GM12878 (cell line): ENCODE results near the gene CMTM5. TPM values are rescaled to one million over a fixed set of nuclear protein-coding genes. Genes with fewer than 3 reads are reported as not detected.
A peak's percentile ranks its signal among the peaks of the same experiment; 100 is the strongest.
"Not testable (repeated sequence)": the region's sequence is repeated elsewhere in the genome, so short reads cannot be mapped to it uniquely, and the experiment has no call there.

Experiments
- ATAC-seq: fragments of 200-7000 bp; cut with Tn5 transposase; 3 replicates; pipeline ENCODE4 v1.9.1; 2020; ENCODE audit warnings: mild to moderate bottlenecking, moderate library complexity
- BruUV-seq: library from RNA; stranded (reverse); fragments of 400-500 nt; replicated peaks from 2 replicates; lab custom pipeline; 2021; lab: Mats Ljungman, UMichigan
- CTCF ChIA-PET: fragments of 300-600 bp; sonication (Branson Sonifier 250); formaldehyde crosslinking; extraction: SDS; loops from one replicate; lab custom pipeline; 2021; ENCODE audit warnings: inconsistent platforms; lab: Yijun Ruan, JAX
- POLR2A ChIA-PET: fragments of 350-600 bp; formaldehyde crosslinking; extraction: SDS; loops from one replicate; lab custom pipeline; 2021; ENCODE audit warnings: inconsistent platforms; lab: Charles Lee
- RAD21 ChIA-PET: fragments of 300-600 bp; sonication (Branson Sonifier 250); formaldehyde crosslinking; loops from one replicate; lab custom pipeline; 2023; ENCODE audit warnings: antibody characterized with exemption; ENCODE audit not compliant: unreplicated experiment; lab: Charles Lee
- SMC1A ChIA-PET: fragments of 300-600 bp; sonication (Branson Sonifier 250); formaldehyde crosslinking; loops from one replicate; lab custom pipeline; 2023; ENCODE audit not compliant: unreplicated experiment, uncharacterized antibody; lab: Charles Lee
- DNase-seq: peaks from one replicate; pipeline ENCODE4 v3.0.0-alpha.2; 2011; ENCODE audit warnings: low read depth, low spot score
- FAIRE-seq: peaks from 3 replicates; lab custom pipeline; 2011; peaks lifted over from hg19 to GRCh38; lab: Jason Lieb, UNC
- H2AFZ ChIP-seq: 2 replicates; pipeline ENCODE4 v1.6.0; 2011; ENCODE audit warnings: low read depth, low read length, control low read depth; ENCODE audit not compliant: control insufficient read depth
- H3K27ac ChIP-seq: 2 replicates; pipeline ENCODE4 v1.5.1; 2011; ENCODE audit warnings: control low read depth; ENCODE audit not compliant: control insufficient read depth, insufficient read depth
- H3K27me3 ChIP-seq, 2 experiments: replicated peaks in 1 of 2; 2 replicates each; pipeline versions ENCODE4 v1.6.0 to v1.6.1; 2011; ENCODE audit warnings: low read length in 1 of 2; ENCODE audit not compliant: control insufficient read depth in 2 of 2, insufficient read depth in 2 of 2
- H3K36me3 ChIP-seq, 2 experiments: 2 replicates each; pipeline ENCODE4 v1.5.1; 2011; ENCODE audit warnings: low read length in 1 of 2; ENCODE audit not compliant: control insufficient read depth in 2 of 2, insufficient read depth in 2 of 2
- H3K4me1 ChIP-seq: 2 replicates; pipeline ENCODE4 v1.6.1; 2011; ENCODE audit warnings: mild to moderate bottlenecking, low read length, moderate library complexity, mixed read lengths; ENCODE audit not compliant: control insufficient read depth, insufficient read depth
- H3K4me2 ChIP-seq: 2 replicates; pipeline ENCODE4 v1.6.0; 2011; ENCODE audit warnings: control low read depth; ENCODE audit not compliant: control insufficient read depth, insufficient read depth
- H3K4me3 ChIP-seq: fragments of 200-600 bp; sonication (generic); 2 replicates; pipeline ENCODE4 v1.5.1; 2016
- H3K79me2 ChIP-seq: 2 replicates; pipeline ENCODE4 v1.6.0; 2011; ENCODE audit warnings: low read length; ENCODE audit not compliant: control insufficient read depth, insufficient read depth
- H3K9ac ChIP-seq: 2 replicates; pipeline ENCODE4 v1.8.0; 2011; ENCODE audit warnings: low read length, control low read depth, mixed read lengths; ENCODE audit not compliant: control insufficient read depth, insufficient read depth
- H3K9me3 ChIP-seq: replicated peaks from 3 replicates; pipeline ENCODE4 v1.5.1; 2011; ENCODE audit warnings: mild to moderate bottlenecking, low read length; ENCODE audit not compliant: control insufficient read depth, insufficient read depth
- H4K20me1 ChIP-seq: 2 replicates; pipeline ENCODE4 v1.6.0; 2011; ENCODE audit not compliant: control insufficient read depth, insufficient read depth
- SP1 ChIP-seq: IDR thresholded peaks from one replicate; pipeline ENCODE4 v1.6.1; 2011; ENCODE audit warnings: low read depth, low read length
- ZNF274 ChIP-seq: IDR thresholded peaks from one replicate; pipeline ENCODE4 v1.8.0; 2011; ENCODE audit not compliant: insufficient read length, insufficient read depth
- WGBS: methylation state at CpG from one replicate; pipeline ENCODE4 v1.1.6; 2016; ENCODE audit warnings: low lambda C conversion rate; ENCODE audit not compliant: insufficient replicate concordance, insufficient coverage; ENCODE audit errors: missing lambda C conversion rate; 5-methylcytosine and 5-hydroxymethylcytosine counted together
- in situ Hi-C: fragments of 300-500 bp; cut with MboI; formaldehyde crosslinking; loops from 9 replicates; pipeline ENCODE4 v1.14.3; 2018; ENCODE audit warnings: mixed read lengths
- intact Hi-C: fragments of 100-400 bp; cut with micrococcal nuclease; formaldehyde crosslinking; loops from one replicate; pipeline ENCODE4 v1.14.2; 2022; ENCODE audit not compliant: unreplicated experiment
- microRNA counts: library from miRNA; unstranded; fragments of <30 nt; microRNA quantifications from one replicate; lab custom pipeline; 2016
- microRNA-seq: library from miRNA; unstranded; fragments of <30 nt; microRNA quantifications from one replicate; pipeline ENCODE4, GENCODE V29; 2018
- polyA plus RNA-seq, 11 experiments: library from polyadenylated mRNA; depleted of rRNA in 4 of 11; unstranded in 6 of 11; stranded (reverse) in 5 of 11; fragments of >200 nt; fragmentation: Nextera tagmentation in 4 of 11; fragmentation: Illumina TruSeq in 1 of 11; extraction: Ambion mirVana in 4 of 11; extraction: Trizol in 1 of 11; gene quantifications; 1 replicate in 1 of 11; 2 replicates in 10 of 11; pipeline versions ENCODE4 v1.2.1 to v1.2.3, GENCODE V29; 2011 to 2016; ENCODE audit warnings: inconsistent platforms in 2 of 11, missing spikeins in 2 of 11, low read depth in 1 of 11
- small RNA-seq: library from RNA; depleted of rRNA; stranded (forward); fragments of <200 nt; gene quantifications from one replicate; pipeline ENCODE3, GENCODE V24; 2014
- total RNA-seq, 4 experiments: library from RNA; depleted of rRNA in 3 of 4; stranded (reverse); fragments of >200 nt in 3 of 4; fragmentation: Illumina TruSeq in 1 of 4; extraction: Trizol in 1 of 4; gene quantifications; 2 replicates each; pipeline versions ENCODE4 v1.2.1 to v1.2.3, GENCODE V29; 2013 to 2021
- TF ChIP-seq, protein P1 (sequence below): fragments of 450-650 bp; IDR thresholded peaks from 2 replicates; pipeline ENCODE4 v1.6.1; 2016; ENCODE audit warnings: mild to moderate bottlenecking

The CMTM5 gene
- total and polyA plus RNA-seq, 10 of the 15 experiments (the other 5 are each of a cell fraction or from before 2014, with no cell fraction given) = not detected

GRCh38 chr14:23425798-23426197 lies 49.0 kb downstream of the CMTM5 start:
- in situ Hi-C loops, H3K27me3 ChIP-seq, H3K79me2 ChIP-seq, DNase-seq, H4K20me1 ChIP-seq, FAIRE-seq, H3K4me3 ChIP-seq, H3K9me3 ChIP-seq, H3K36me3 ChIP-seq, SMC1A ChIA-PET, CTCF ChIA-PET, BruUV-seq, RAD21 ChIA-PET, H3K27ac ChIP-seq, POLR2A ChIA-PET, intact Hi-C loops, H3K9ac ChIP-seq, H2AFZ ChIP-seq, H3K4me2 ChIP-seq, H3K4me1 ChIP-seq: not testable (repeated sequence)
- TF ChIP-seq, protein P1, sequence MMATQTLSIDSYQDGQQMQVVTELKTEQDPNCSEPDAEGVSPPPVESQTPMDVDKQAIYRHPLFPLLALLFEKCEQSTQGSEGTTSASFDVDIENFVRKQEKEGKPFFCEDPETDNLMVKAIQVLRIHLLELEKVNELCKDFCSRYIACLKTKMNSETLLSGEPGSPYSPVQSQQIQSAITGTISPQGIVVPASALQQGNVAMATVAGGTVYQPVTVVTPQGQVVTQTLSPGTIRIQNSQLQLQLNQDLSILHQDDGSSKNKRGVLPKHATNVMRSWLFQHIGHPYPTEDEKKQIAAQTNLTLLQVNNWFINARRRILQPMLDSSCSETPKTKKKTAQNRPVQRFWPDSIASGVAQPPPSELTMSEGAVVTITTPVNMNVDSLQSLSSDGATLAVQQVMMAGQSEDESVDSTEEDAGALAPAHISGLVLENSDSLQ = 0 out of 2 replicates have a peak, but pooled peaks have one; percentile 36
- 10% methylated on average over 6 of the region's 6 CpGs for WGBS
- ATAC-seq = peak; percentile 51

- no TSS peak for BruUV-seq
- DNase-seq (no peak), ATAC-seq (no peak), FAIRE-seq (no peak)
- Histone ChIP-seq H2AFZ (no peak overlapping the region), H3K4me2 (no peak overlapping the region), H3K36me3 (no peaks in the 10 kb centered on the region; a peak in 1 of 4 replicates), H3K79me2 (no peaks in the 10 kb centered on the region), H3K9me3 (no peaks in the 10 kb centered on the region), H3K4me1 (no peaks in the 10 kb centered on the region), H3K27me3 (no peaks in the 10 kb centered on the region; a peak in 2 of 4 replicates), H3K4me3 (no peak overlapping the region), H4K20me1 (no peaks in the 10 kb centered on the region), H3K9ac (no peak overlapping the region), H3K27ac (no peak overlapping the region)
- WGBS = 38% methylated on average over 13 of the region's 13 CpGs
- intact Hi-C loops (no loop called here), in situ Hi-C loops (no loop called here)
- ChIA-PET SMC1A (no interaction called here), RAD21 (no interaction called here), CTCF (no interaction called here), POLR2A (no interaction called here)
- no peak for TF ChIP-seq SP1
- no peak for TF ChIP-seq ZNF274
Measured at GRCh38 chr14:23428686-23429495, 52.0 kb downstream of the CMTM5 start.

MicroRNAs within 50 kb of the gene (microRNA counts, 767-probe panel; counts per million panel counts)
- microRNA hsa-miR-208a (lab: Ali Mortazavi, UCI) = 1,585 counts per million, percentile 60 among the panel's probes with 10 or more counts
- 1,705 counts per million, percentile 66 among the panel's probes with 10 or more counts for microRNA hsa-miR-208b (lab: Ali Mortazavi, UCI)

Small RNA genes within 50 kb of the gene (microRNA-seq; reads per million reads assigned to microRNA genes)
- not detected for gene MIR208A
- gene MIR208B = not detected

Small RNA genes within 50 kb of the gene (small RNA-seq; reads per million reads assigned to genes)
- gene MIR208A (not detected), gene MIR208B (0.74 reads per million, percentile 21 among the genes with 10 or more reads in this experiment)

Other genes with a start within 250 kb of the CMTM5 start
Only the 7 nearest of the 16 such genes appear.
- 5.8 and 6.3 TPM in 2 replicates for gene BCL2L2, start 70.2 kb upstream of the CMTM5 start, total RNA-seq (2014; rRNA removed)
- gene BCL2L2, start 70.2 kb upstream of the CMTM5 start, total RNA-seq (2014; rRNA removed; fragmentation: Illumina TruSeq; extraction: Trizol) = 7.9 and 8.3 TPM in 2 replicates
- gene BCL2L2, start 70.2 kb upstream of the CMTM5 start, total RNA-seq (2021) = 9.7 and 12.5 TPM in 2 replicates
- 14.7 and 15.4 TPM in 2 replicates for gene BCL2L2, start 70.2 kb upstream of the CMTM5 start, polyA plus RNA-seq (2011; rRNA removed)
- 9.6 and 10.1 TPM in 2 replicates for gene BCL2L2, start 70.2 kb upstream of the CMTM5 start, polyA plus RNA-seq (2014; fragmentation: Illumina TruSeq; extraction: Trizol)
- gene BCL2L2, start 70.2 kb upstream of the CMTM5 start, polyA plus RNA-seq (2014; fragmentation: Nextera tagmentation; extraction: Ambion mirVana) = 1 to 10 TPM; 1.4 to 3.1 TPM
- 13.3 and 14.0 TPM in 2 replicates for gene BCL2L2, start 70.2 kb upstream of the CMTM5 start, polyA plus RNA-seq (2014; rRNA removed)
- 1 to 10 TPM; 1.5 to 2.2 TPM for gene BCL2L2, start 70.2 kb upstream of the CMTM5 start, polyA plus RNA-seq (2016; fragmentation: Nextera tagmentation; extraction: Ambion mirVana)
- gene PABPN1, start 55.6 kb upstream of the CMTM5 start, total RNA-seq (2014; rRNA removed) = 83.4 and 90.6 TPM in 2 replicates
- gene PABPN1, start 55.6 kb upstream of the CMTM5 start, total RNA-seq (2014; rRNA removed; fragmentation: Illumina TruSeq; extraction: Trizol) = 106 TPM in 2 replicates
- 189 and 206 TPM in 2 replicates for gene PABPN1, start 55.6 kb upstream of the CMTM5 start, total RNA-seq (2021)
- 222 and 248 TPM in 2 replicates for gene PABPN1, start 55.6 kb upstream of the CMTM5 start, polyA plus RNA-seq (2011; rRNA removed)
- 206 and 231 TPM in 2 replicates for gene PABPN1, start 55.6 kb upstream of the CMTM5 start, polyA plus RNA-seq (2014; fragmentation: Illumina TruSeq; extraction: Trizol)
- 10 to 100 TPM; 31.3 to 35.6 TPM for gene PABPN1, start 55.6 kb upstream of the CMTM5 start, polyA plus RNA-seq (2014; fragmentation: Nextera tagmentation; extraction: Ambion mirVana)
- gene PABPN1, start 55.6 kb upstream of the CMTM5 start, polyA plus RNA-seq (2014; rRNA removed) = 149 and 158 TPM in 2 replicates
- gene PABPN1, start 55.6 kb upstream of the CMTM5 start, polyA plus RNA-seq (2016; fragmentation: Nextera tagmentation; extraction: Ambion mirVana) = 10 to 100 TPM; 76.8 to 99.4 TPM
- gene SLC22A17, start 24.2 kb upstream of the CMTM5 start, total RNA-seq (2014; rRNA removed) = not detected in 2 replicates
- not detected in 2 replicates for gene SLC22A17, start 24.2 kb upstream of the CMTM5 start, total RNA-seq (2014; rRNA removed; fragmentation: Illumina TruSeq; extraction: Trizol)
- gene SLC22A17, start 24.2 kb upstream of the CMTM5 start, total RNA-seq (2021) = 0.11 TPM in 1 of 2 replicates, not detected in the other
- gene SLC22A17, start 24.2 kb upstream of the CMTM5 start, polyA plus RNA-seq (2011; rRNA removed) = not detected in 2 replicates
- not detected in 2 replicates for gene SLC22A17, start 24.2 kb upstream of the CMTM5 start, polyA plus RNA-seq (2014; fragmentation: Illumina TruSeq; extraction: Trizol)
- not detected for gene SLC22A17, start 24.2 kb upstream of the CMTM5 start, polyA plus RNA-seq (2014; fragmentation: Nextera tagmentation; extraction: Ambion mirVana)
- not detected in 2 replicates for gene SLC22A17, start 24.2 kb upstream of the CMTM5 start, polyA plus RNA-seq (2014; rRNA removed)
- gene SLC22A17, start 24.2 kb upstream of the CMTM5 start, polyA plus RNA-seq (2016; fragmentation: Nextera tagmentation; extraction: Ambion mirVana) = not detected
- not detected in 2 replicates for gene EFS, start 11.9 kb upstream of the CMTM5 start, total RNA-seq (2014; rRNA removed)
- gene EFS, start 11.9 kb upstream of the CMTM5 start, total RNA-seq (2014; rRNA removed; fragmentation: Illumina TruSeq; extraction: Trizol) = not detected in 2 replicates
- gene EFS, start 11.9 kb upstream of the CMTM5 start, total RNA-seq (2021) = 0.08 TPM in 1 of 2 replicates, not detected in the other
- gene EFS, start 11.9 kb upstream of the CMTM5 start, polyA plus RNA-seq (2011; rRNA removed) = not detected in 2 replicates
- gene EFS, start 11.9 kb upstream of the CMTM5 start, polyA plus RNA-seq (2014; fragmentation: Illumina TruSeq; extraction: Trizol) = not detected in 2 replicates
- gene EFS, start 11.9 kb upstream of the CMTM5 start, polyA plus RNA-seq (2014; fragmentation: Nextera tagmentation; extraction: Ambion mirVana) = not detected
- gene EFS, start 11.9 kb upstream of the CMTM5 start, polyA plus RNA-seq (2014; rRNA removed) = not detected in 2 replicates
- not detected for gene EFS, start 11.9 kb upstream of the CMTM5 start, polyA plus RNA-seq (2016; fragmentation: Nextera tagmentation; extraction: Ambion mirVana)
- gene IL25, start 4.2 kb upstream of the CMTM5 start, total RNA-seq (2014; rRNA removed) = not detected in 2 replicates
- gene IL25, start 4.2 kb upstream of the CMTM5 start, total RNA-seq (2014; rRNA removed; fragmentation: Illumina TruSeq; extraction: Trizol) = not detected in 2 replicates
- not detected in 2 replicates for gene IL25, start 4.2 kb upstream of the CMTM5 start, total RNA-seq (2021)
- gene IL25, start 4.2 kb upstream of the CMTM5 start, polyA plus RNA-seq (2011; rRNA removed) = not detected in 2 replicates
- gene IL25, start 4.2 kb upstream of the CMTM5 start, polyA plus RNA-seq (2014; fragmentation: Illumina TruSeq; extraction: Trizol) = not detected in 2 replicates
- not detected for gene IL25, start 4.2 kb upstream of the CMTM5 start, polyA plus RNA-seq (2014; fragmentation: Nextera tagmentation; extraction: Ambion mirVana)
- not detected in 2 replicates for gene IL25, start 4.2 kb upstream of the CMTM5 start, polyA plus RNA-seq (2014; rRNA removed)
- gene IL25, start 4.2 kb upstream of the CMTM5 start, polyA plus RNA-seq (2016; fragmentation: Nextera tagmentation; extraction: Ambion mirVana) = not detected
- gene MYH6, start 31.2 kb downstream of the CMTM5 start, total RNA-seq (2014; rRNA removed) = not detected in 2 replicates
- not detected in 2 replicates for gene MYH6, start 31.2 kb downstream of the CMTM5 start, total RNA-seq (2014; rRNA removed; fragmentation: Illumina TruSeq; extraction: Trizol)
- not detected in 2 replicates for gene MYH6, start 31.2 kb downstream of the CMTM5 start, total RNA-seq (2021)
- 0.05 and 0.06 TPM in 2 replicates for gene MYH6, start 31.2 kb downstream of the CMTM5 start, polyA plus RNA-seq (2011; rRNA removed)
- 0.01 TPM in 1 of 2 replicates, not detected in the other for gene MYH6, start 31.2 kb downstream of the CMTM5 start, polyA plus RNA-seq (2014; fragmentation: Illumina TruSeq; extraction: Trizol)
- gene MYH6, start 31.2 kb downstream of the CMTM5 start, polyA plus RNA-seq (2014; fragmentation: Nextera tagmentation; extraction: Ambion mirVana) = not detected
- gene MYH6, start 31.2 kb downstream of the CMTM5 start, polyA plus RNA-seq (2014; rRNA removed) = not detected in 2 replicates
- gene MYH6, start 31.2 kb downstream of the CMTM5 start, polyA plus RNA-seq (2016; fragmentation: Nextera tagmentation; extraction: Ambion mirVana) = under 1 TPM in 1 of 2 experiments, not detected in 1; 0.84 TPM
- gene MYH7, start 58.6 kb downstream of the CMTM5 start, total RNA-seq (2014; rRNA removed) = 0.05 TPM in 1 of 2 replicates, not detected in the other
- gene MYH7, start 58.6 kb downstream of the CMTM5 start, total RNA-seq (2014; rRNA removed; fragmentation: Illumina TruSeq; extraction: Trizol) = 0.04 and 0.05 TPM in 2 replicates
- gene MYH7, start 58.6 kb downstream of the CMTM5 start, total RNA-seq (2021) = 0.10 and 0.11 TPM in 2 replicates
- gene MYH7, start 58.6 kb downstream of the CMTM5 start, polyA plus RNA-seq (2011; rRNA removed) = 0.01 TPM in 1 of 2 replicates, not detected in the other
- gene MYH7, start 58.6 kb downstream of the CMTM5 start, polyA plus RNA-seq (2014; fragmentation: Illumina TruSeq; extraction: Trizol) = 0.04 TPM in 1 of 2 replicates, not detected in the other
- gene MYH7, start 58.6 kb downstream of the CMTM5 start, polyA plus RNA-seq (2014; fragmentation: Nextera tagmentation; extraction: Ambion mirVana) = not detected
- gene MYH7, start 58.6 kb downstream of the CMTM5 start, polyA plus RNA-seq (2014; rRNA removed) = 0.09 TPM in 2 replicates
- gene MYH7, start 58.6 kb downstream of the CMTM5 start, polyA plus RNA-seq (2016; fragmentation: Nextera tagmentation; extraction: Ambion mirVana) = under 1 TPM; 0.05 TPM